HepG2 (cell line): Measurements from ENCODE around the gene FCHO1. TPM values are rescaled to one million over a fixed set of nuclear protein-coding genes. Genes with fewer than 3 reads are reported as not detected.

Source experiments
- ARNT ChIP-seq: fragments of 450-650 bp; IDR thresholded peaks from 2 replicates; pipeline ENCODE4 v1.6.1; 2017
- BATF2 ChIP-seq: sonication (generic); formaldehyde crosslinking; IDR thresholded peaks from 2 replicates; pipeline ENCODE4 v1.8.0; 2022; ENCODE audit warnings: mild to moderate bottlenecking, missing genetic modification reagents, moderate library complexity
- CEBPB ChIP-seq: IDR thresholded peaks from 2 replicates; pipeline ENCODE4 v1.6.1; 2011; ENCODE audit warnings: low read depth, low read length, improper control_type of control experiment, borderline replicate concordance
- CREB3 ChIP-seq: sonication (generic); formaldehyde crosslinking; IDR thresholded peaks from 2 replicates; pipeline ENCODE4 v1.5.0; 2020; ENCODE audit warnings: missing genetic modification reagents
- ETV6 ChIP-seq: sonication (generic); formaldehyde crosslinking; conservative IDR thresholded peaks from 2 replicates; pipeline ENCODE4 v1.4.0; 2020; ENCODE audit warnings: missing genetic modification reagents
- FOXP1 ChIP-seq, 2 experiments: fragments of 450-650 bp in 1 of 2; IDR thresholded peaks; 2 replicates each; pipeline ENCODE4 v1.6.1; 2017 to 2018; ENCODE audit warnings: antibody characterized with exemption in 1 of 2
- HES4 ChIP-seq: sonication (generic); formaldehyde crosslinking; IDR thresholded peaks from 2 replicates; pipeline ENCODE4 v1.9.0; 2021; ENCODE audit warnings: mild to moderate bottlenecking, missing genetic modification reagents, borderline replicate concordance
- NCOR1 ChIP-seq: fragments of 200-600 bp; sonication (generic); IDR thresholded peaks from 2 replicates; pipeline ENCODE4 v1.7.0; 2017; ENCODE audit warnings: antibody characterized with exemption, low read length, borderline replicate concordance
- NFE2L1 ChIP-seq: sonication (generic); formaldehyde crosslinking; IDR thresholded peaks from 2 replicates; pipeline ENCODE4 v1.4.0; 2020; ENCODE audit warnings: missing genetic modification reagents, mild to moderate bottlenecking, borderline replicate concordance
- PAWR ChIP-seq: sonication (generic); formaldehyde crosslinking; IDR thresholded peaks from 2 replicates; pipeline ENCODE4 v1.4.0; 2020; ENCODE audit warnings: missing genetic modification reagents, mild to moderate bottlenecking, borderline replicate concordance
- POGZ ChIP-seq: sonication (generic); formaldehyde crosslinking; IDR thresholded peaks from 2 replicates; pipeline ENCODE4 v1.4.0; 2020; ENCODE audit warnings: mild to moderate bottlenecking, missing genetic modification reagents
- SOX6 ChIP-seq, 2 experiments: fragments of 450-650 bp in 1 of 2; sonication (generic) in 1 of 2; formaldehyde crosslinking in 1 of 2; IDR thresholded peaks; 2 replicates each; pipeline versions ENCODE4 v1.4.0 to v1.6.1; 2017 to 2020; ENCODE audit warnings: antibody characterized with exemption in 1 of 2, mild to moderate bottlenecking in 1 of 2, missing genetic modification reagents in 1 of 2
- ZFY ChIP-seq: sonication (generic); formaldehyde crosslinking; IDR thresholded peaks from 2 replicates; pipeline ENCODE4 v1.4.0; 2020; ENCODE audit warnings: missing genetic modification reagents
- ZGPAT ChIP-seq: IDR thresholded peaks from 2 replicates; pipeline ENCODE4 v1.6.1; 2016; ENCODE audit warnings: mild to moderate bottlenecking
- ZMYM3 ChIP-seq: sonication (generic); formaldehyde crosslinking; IDR thresholded peaks from 2 replicates; pipeline ENCODE4 v1.5.1; 2020; ENCODE audit warnings: mild to moderate bottlenecking, missing genetic modification reagents
- ZNF292 ChIP-seq: sonication (generic); formaldehyde crosslinking; IDR thresholded peaks from 2 replicates; pipeline ENCODE4 v1.8.1; 2022; ENCODE audit warnings: mild to moderate bottlenecking, low read depth, missing genetic modification reagents, borderline replicate concordance
- ZNF362 ChIP-seq: sonication (generic); formaldehyde crosslinking; IDR thresholded peaks from 2 replicates; pipeline ENCODE4 v1.4.0; 2020; ENCODE audit warnings: missing genetic modification reagents, mild to moderate bottlenecking, borderline replicate concordance
- ZNF44 ChIP-seq: sonication (generic); formaldehyde crosslinking; IDR thresholded peaks from 2 replicates; pipeline ENCODE4 v1.5.1; 2020; ENCODE audit warnings: mild to moderate bottlenecking, missing genetic modification reagents
- ZNF446 ChIP-seq: sonication (generic); formaldehyde crosslinking; IDR thresholded peaks from 2 replicates; pipeline ENCODE4 v1.5.0; 2020; ENCODE audit warnings: mild to moderate bottlenecking, missing genetic modification reagents
- ZNF614 ChIP-seq: IDR thresholded peaks from 2 replicates; pipeline ENCODE4 v1.6.1; 2018; ENCODE audit warnings: missing biosample characterization, missing genetic modification reagents, inconsistent platforms, borderline replicate concordance
- ZNF713 ChIP-seq: sonication (generic); formaldehyde crosslinking; IDR thresholded peaks from 2 replicates; pipeline ENCODE4 v1.4.0; 2020; ENCODE audit warnings: mild to moderate bottlenecking, missing genetic modification reagents
- ZNF782 ChIP-seq: sonication (generic); formaldehyde crosslinking; IDR thresholded peaks from 2 replicates; pipeline ENCODE4 v1.4.0; 2020; ENCODE audit warnings: missing genetic modification reagents, mild to moderate bottlenecking, borderline replicate concordance
- polyA plus RNA-seq, 8 experiments: library from polyadenylated mRNA; depleted of rRNA in 3 of 8; stranded (reverse) in 7 of 8; unstranded in 1 of 8; fragments of >200 nt; fragmentation: Illumina TruSeq in 4 of 8; extraction: Trizol in 4 of 8; gene quantifications; 2 replicates each; pipeline versions ENCODE4 v1.2.1 to v1.2.3, GENCODE V29; 2011 to 2016; ENCODE audit warnings: low read depth in 4 of 8, missing spikeins in 1 of 8, mixed read lengths in 1 of 8; ENCODE audit not compliant: insufficient read depth in 1 of 8
- total RNA-seq, 5 experiments: library from RNA; depleted of rRNA; stranded (reverse); fragments of >200 nt; fragmentation: Illumina TruSeq; extraction: Trizol; gene quantifications; 2 replicates each; pipeline ENCODE4 v1.2.3, GENCODE V29; 2016; ENCODE audit warnings: low read depth in 1 of 5
- TF ChIP-seq, protein P1 (sequence below): IDR thresholded peaks from 2 replicates; pipeline ENCODE4 v1.6.1; 2016; ENCODE audit warnings: missing compliant biosample characterization, missing genetic modification reagents, borderline replicate concordance
- TF ChIP-seq, protein P2 (sequence below): IDR thresholded peaks from 2 replicates; pipeline ENCODE4 v1.6.1; 2016; ENCODE audit warnings: mild to moderate bottlenecking, missing biosample characterization, missing genetic modification reagents

Gene FCHO1
- total and polyA plus RNA-seq, 2 of the 13 experiments (the other 11 are each of a cell fraction or from before 2014, with no cell fraction given) = 1.3 to 3.1 TPM

- TF ChIP-seq CREB3 (CRISPR knock-in tag) (no peak), ARNT (no peak), CEBPB (no peak), ZNF614 (CRISPR knock-in tag) (no peak), FOXP1 (IDR thresholded peaks at IDR 0.05) (no peak), FOXP1 (CRISPR knock-in tag; IDR thresholded peaks at IDR 0.05) (no peak), HES4 (no peak), ZNF782 (no peak), ZFY (CRISPR knock-in tag) (no peak), BATF2 (CRISPR knock-in tag) (no peak), ZNF292 (CRISPR knock-in tag) (peak; percentile 53; the same call in 1 of the 2 replicates), ZNF713 (CRISPR knock-in tag) (peak; percentile 34; the same call in 1 of the 2 replicates), ZNF362 (CRISPR knock-in tag) (peak; percentile 16; the same call in 1 of the 2 replicates), ZNF44 (CRISPR knock-in tag) (no peak), ZMYM3 (CRISPR knock-in tag) (peak; percentile 99), PAWR (CRISPR knock-in tag) (no peak), POGZ (CRISPR knock-in tag) (peak; percentile 56; the same call in 1 of the 2 replicates), ZNF446 (CRISPR knock-in tag) (no peak), NFE2L1 (CRISPR knock-in tag) (no peak), ZGPAT (peak; percentile 67; the same call in 1 of the 2 replicates), ETV6 (CRISPR knock-in tag) (no peak), NCOR1 (no peak), SOX6 (IDR thresholded peaks at IDR 0.05) (no peak), SOX6 (CRISPR knock-in tag; IDR thresholded peaks at IDR 0.05) (peak; percentile 31; the same call in 1 of the 2 replicates)
- TF ChIP-seq, protein P1, sequence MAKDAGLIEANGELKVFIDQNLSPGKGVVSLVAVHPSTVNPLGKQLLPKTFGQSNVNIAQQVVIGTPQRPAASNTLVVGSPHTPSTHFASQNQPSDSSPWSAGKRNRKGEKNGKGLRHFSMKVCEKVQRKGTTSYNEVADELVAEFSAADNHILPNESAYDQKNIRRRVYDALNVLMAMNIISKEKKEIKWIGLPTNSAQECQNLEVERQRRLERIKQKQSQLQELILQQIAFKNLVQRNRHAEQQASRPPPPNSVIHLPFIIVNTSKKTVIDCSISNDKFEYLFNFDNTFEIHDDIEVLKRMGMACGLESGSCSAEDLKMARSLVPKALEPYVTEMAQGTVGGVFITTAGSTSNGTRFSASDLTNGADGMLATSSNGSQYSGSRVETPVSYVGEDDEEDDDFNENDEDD (CRISPR knock-in tag) = 0 out of 2 replicates have a peak, but pooled peaks have one; percentile 54
- TF ChIP-seq, protein P2, sequence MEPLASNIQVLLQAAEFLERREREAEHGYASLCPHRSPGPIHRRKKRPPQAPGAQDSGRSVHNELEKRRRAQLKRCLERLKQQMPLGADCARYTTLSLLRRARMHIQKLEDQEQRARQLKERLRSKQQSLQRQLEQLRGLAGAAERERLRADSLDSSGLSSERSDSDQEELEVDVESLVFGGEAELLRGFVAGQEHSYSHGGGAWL (CRISPR knock-in tag) = no peak
Observed at GRCh38 chr19:17794731-17795494, 43.6 kb downstream of the FCHO1 start, which contains the start of gene B3GNT3 (continued).
